Stimulated activated naive CD8-positive, alpha-beta T cell treated with anti-CD3 and anti-CD28 coated beads, Interleukin-15, Interleukin-2, amounts not matched to agents 100 ng/mL and 50 ng/mL, for 24 hours (primary cell): ENCODE results near the gene OXER1.

ENCODE experiments used
- H3K27ac Mint-ChIP-seq: one replicate; pipeline ENCODE4 v1.8.0; 2021; ENCODE audit warnings: mild to moderate bottlenecking, mixed read lengths
- H3K27me3 Mint-ChIP-seq: one replicate; pipeline ENCODE4 v1.8.0; 2021; ENCODE audit warnings: mixed read lengths
- H3K36me3 Mint-ChIP-seq: one replicate; pipeline ENCODE4 v1.8.0; 2021; ENCODE audit warnings: low read depth, mixed read lengths
- H3K4me1 Mint-ChIP-seq: one replicate; pipeline ENCODE4 v1.8.0; 2021; ENCODE audit warnings: low read depth, mixed read lengths
- H3K4me3 Mint-ChIP-seq: one replicate; pipeline ENCODE4 v1.8.0; 2021; ENCODE audit warnings: mild to moderate bottlenecking, mixed read lengths
- H3K9me3 Mint-ChIP-seq: one replicate; pipeline ENCODE4 v1.8.0; 2021; ENCODE audit warnings: mixed read lengths

Gene OXER1

GRCh38 chr2:42767899-42768705 is 4.2 kb upstream of the OXER1 start:
- Mint-ChIP-seq H3K27me3 (no peaks in the 10 kb centered on the region), H3K36me3 (no peaks in the 10 kb centered on the region), H3K27ac (no peak overlapping the region), H3K4me1 (no peaks in the 10 kb centered on the region), H3K4me3 (no peak overlapping the region), H3K9me3 (no peaks in the 10 kb centered on the region)

GRCh38 chr2:42767080-42767898 is 3.4 kb upstream of the OXER1 start:
- Mint-ChIP-seq H3K27me3 (no peaks in the 10 kb centered on the region), H3K4me3 (no peak overlapping the region), H3K4me1 (no peaks in the 10 kb centered on the region), H3K36me3 (no peaks in the 10 kb centered on the region), H3K9me3 (no peaks in the 10 kb centered on the region), H3K27ac (no peak overlapping the region)

- Mint-ChIP-seq H3K36me3 (no peaks in the 10 kb centered on the region), H3K4me1 (no peaks in the 10 kb centered on the region), H3K27me3 (no peaks in the 10 kb centered on the region), H3K4me3 (no peak overlapping the region), H3K27ac (no peak overlapping the region), H3K9me3 (no peaks in the 10 kb centered on the region)
These were observed 1.8 kb upstream of the OXER1 start for GRCh38 chr2:42765686-42766085.

GRCh38 chr2:42764901-42765300 is 966 bp upstream of the OXER1 start:
- no peaks in the 10 kb centered on the region for H3K9me3 Mint-ChIP-seq

GRCh38 chr2:42762823-42763804 is 821 bp downstream of the OXER1 start:
- no peaks in the 10 kb centered on the region for H3K4me1 Mint-ChIP-seq
- no peak overlapping the region for H3K27ac Mint-ChIP-seq
- H3K36me3 Mint-ChIP-seq, result no peaks in the 10 kb centered on the region
- H3K27me3 Mint-ChIP-seq, result no peaks in the 10 kb centered on the region
- H3K4me3 Mint-ChIP-seq, result no peak overlapping the region
- no peaks in the 10 kb centered on the region for H3K9me3 Mint-ChIP-seq

More at GRCh38 chr2:42764901-42765300, 966 bp upstream of the OXER1 start:
- H3K4me1 Mint-ChIP-seq, result no peaks in the 10 kb centered on the region
- H3K4me3 Mint-ChIP-seq, result no peak overlapping the region
- no peaks in the 10 kb centered on the region for H3K27me3 Mint-ChIP-seq
- H3K36me3 Mint-ChIP-seq, result no peaks in the 10 kb centered on the region
- H3K27ac Mint-ChIP-seq, result no peak overlapping the region

- Mint-ChIP-seq H3K9me3 (no peaks in the 10 kb centered on the region), H3K4me3 (no peak overlapping the region), H3K27ac (no peak overlapping the region), H3K36me3 (no peaks in the 10 kb centered on the region), H3K27me3 (no peaks in the 10 kb centered on the region), H3K4me1 (no peaks in the 10 kb centered on the region)
These were observed 1.8 kb downstream of the OXER1 start for GRCh38 chr2:42762155-42762554.

GRCh38 chr2:42761554-42761953 is 2.4 kb downstream of the OXER1 start:
- Mint-ChIP-seq H3K4me3 (no peak overlapping the region), H3K9me3 (no peaks in the 10 kb centered on the region)

GRCh38 chr2:42758751-42759150 is 5.2 kb downstream of the OXER1 start:
- Mint-ChIP-seq H3K9me3 (no peaks in the 10 kb centered on the region), H3K27me3 (no peaks in the 10 kb centered on the region), H3K4me3 (no peak overlapping the region), H3K4me1 (peaks cover 17% of the 10 kb centered on the region), H3K27ac (no peak overlapping the region), H3K36me3 (no peaks in the 10 kb centered on the region)

More at GRCh38 chr2:42761554-42761953, 2.4 kb downstream of the OXER1 start:
- Mint-ChIP-seq H3K27ac (no peak overlapping the region), H3K4me1 (no peaks in the 10 kb centered on the region), H3K36me3 (no peaks in the 10 kb centered on the region), H3K27me3 (no peaks in the 10 kb centered on the region)

GRCh38 chr2:42757981-42758740 is 5.8 kb downstream of the OXER1 start:
- no peaks in the 10 kb centered on the region for H3K9me3 Mint-ChIP-seq
- H3K27me3 Mint-ChIP-seq, result no peaks in the 10 kb centered on the region
- no peak overlapping the region for H3K4me3 Mint-ChIP-seq
- no peak overlapping the region for H3K27ac Mint-ChIP-seq
- H3K4me1 Mint-ChIP-seq, result peaks cover 23% of the 10 kb centered on the region
- no peaks in the 10 kb centered on the region for H3K36me3 Mint-ChIP-seq

GRCh38 chr2:42756966-42757513 is 6.9 kb downstream of the OXER1 start:
- H3K36me3 Mint-ChIP-seq, result no peaks in the 10 kb centered on the region
- H3K4me1 Mint-ChIP-seq, result peaks cover 34% of the 10 kb centered on the region
- no peaks in the 10 kb centered on the region for H3K27me3 Mint-ChIP-seq
- no peaks in the 10 kb centered on the region for H3K9me3 Mint-ChIP-seq
- H3K4me3 Mint-ChIP-seq, result no peak overlapping the region
- H3K27ac Mint-ChIP-seq, result no peak overlapping the region

GRCh38 chr2:42756150-42756775 is 7.7 kb downstream of the OXER1 start:
- H3K4me1 Mint-ChIP-seq, result peaks cover 35% of the 10 kb centered on the region
- H3K36me3 Mint-ChIP-seq, result no peaks in the 10 kb centered on the region
- H3K27me3 Mint-ChIP-seq, result no peaks in the 10 kb centered on the region

GRCh38 chr2:42755191-42755880 is 8.6 kb downstream of the OXER1 start:
- Mint-ChIP-seq H3K9me3 (no peaks in the 10 kb centered on the region), H3K36me3 (no peaks in the 10 kb centered on the region), H3K4me3 (no peak overlapping the region), H3K27me3 (no peaks in the 10 kb centered on the region), H3K4me1 (peaks cover 35% of the 10 kb centered on the region), H3K27ac (peak overlapping the region; percentile 6)

More at GRCh38 chr2:42756150-42756775, 7.7 kb downstream of the OXER1 start:
- no peak overlapping the region for H3K4me3 Mint-ChIP-seq
- no peaks in the 10 kb centered on the region for H3K9me3 Mint-ChIP-seq
- no peak overlapping the region for H3K27ac Mint-ChIP-seq

- Mint-ChIP-seq H3K9me3 (no peaks in the 10 kb centered on the region), H3K36me3 (no peaks in the 10 kb centered on the region), H3K4me3 (no peak overlapping the region), H3K27me3 (no peaks in the 10 kb centered on the region), H3K4me1 (peaks cover 35% of the 10 kb centered on the region), H3K27ac (peak overlapping the region; percentile 6)
These were observed 9.2 kb downstream of the OXER1 start for GRCh38 chr2:42754776-42755140.
